NCI-H460 (cell line): ENCODE results near the gene SGTA. TPM values are rescaled to one million over a fixed set of nuclear protein-coding genes. Genes with fewer than 3 reads are reported as not detected.
A peak's percentile ranks its signal among the peaks of the same experiment; 100 is the strongest.

Source experiments
- DNase-seq: peaks from one replicate; pipeline ENCODE4 v3.0.0-alpha.2; 2016; ENCODE audit warnings: low read depth; ENCODE audit errors: extremely low read depth
- total RNA-seq: library from RNA; depleted of rRNA; stranded (reverse); fragments of >200 nt; shearing (Covaris generic); gene quantifications from 2 replicates; pipeline ENCODE4 v1.2.3, GENCODE V29; 2014

SGTA gene
- total RNA-seq, 1 experiment from 2014 or later: 42.5 TPM

DNA sequence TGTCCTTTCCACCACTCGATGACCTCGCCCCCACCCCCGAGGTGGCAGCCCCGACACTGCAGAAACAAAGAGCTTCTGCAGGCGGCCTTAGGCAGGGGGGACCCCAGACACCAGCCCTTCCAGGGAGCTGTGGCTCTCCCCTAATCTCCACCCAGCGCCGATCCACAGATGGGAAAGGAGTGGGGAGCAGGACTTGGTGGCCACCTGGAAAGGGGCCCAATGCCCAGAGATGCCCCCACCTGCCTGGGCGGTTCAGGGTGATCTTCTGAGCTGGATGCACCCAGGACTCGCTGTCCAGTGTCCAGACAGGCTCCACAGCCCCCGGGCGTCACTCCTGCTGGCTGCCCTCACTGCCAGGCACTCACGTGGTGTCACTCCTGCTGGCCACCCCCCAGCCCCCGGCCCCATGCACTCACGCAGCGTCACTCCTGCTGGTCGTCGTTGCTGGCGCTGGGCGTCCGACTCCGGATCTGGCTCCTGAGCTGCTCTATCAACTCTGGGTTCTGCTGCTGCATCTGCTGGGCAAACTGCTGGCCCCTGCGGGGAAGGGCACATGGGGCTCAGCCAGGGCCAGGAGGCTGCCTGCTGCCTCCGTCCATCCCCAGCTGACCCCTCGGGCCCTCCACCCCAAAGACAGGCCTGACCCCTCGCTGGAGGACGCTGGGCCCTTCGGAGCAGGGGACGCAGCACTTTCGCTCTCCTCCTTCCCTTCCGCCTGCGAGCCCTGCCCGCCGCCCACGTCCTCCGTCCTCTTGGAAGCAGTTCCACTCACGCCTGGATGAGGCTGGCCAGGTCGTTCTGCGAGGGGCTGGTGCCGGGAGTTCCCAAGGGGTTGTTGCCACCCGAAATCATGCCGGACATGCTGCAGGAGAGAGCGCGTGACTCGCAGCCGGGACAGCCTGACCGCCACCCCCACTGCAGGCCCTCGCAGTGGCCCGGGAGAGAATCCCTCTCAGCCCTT lies 25.9 kb downstream of the SGTA start:
- DNase-seq: no peak

DNA sequence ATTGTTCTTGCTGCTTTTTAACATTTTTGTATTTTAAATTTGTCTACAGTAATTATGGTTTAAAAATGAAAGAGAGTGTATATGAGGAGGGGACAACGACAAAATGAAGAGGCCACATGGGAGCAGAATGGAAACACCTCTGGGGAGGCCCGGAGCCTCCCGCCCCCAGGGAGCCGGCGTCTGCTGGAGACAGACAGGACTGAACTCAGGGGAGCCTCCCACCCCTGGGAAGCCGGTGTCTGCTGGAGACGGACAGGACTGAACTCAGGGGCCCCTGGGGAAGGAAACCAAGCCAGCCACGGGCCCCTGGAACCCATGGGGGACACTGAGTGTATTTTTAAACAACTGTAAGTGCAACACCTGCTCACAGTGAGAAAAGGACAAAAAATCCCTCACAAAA lies 26.6 kb downstream of the SGTA start:
- no peak for DNase-seq

DNA sequence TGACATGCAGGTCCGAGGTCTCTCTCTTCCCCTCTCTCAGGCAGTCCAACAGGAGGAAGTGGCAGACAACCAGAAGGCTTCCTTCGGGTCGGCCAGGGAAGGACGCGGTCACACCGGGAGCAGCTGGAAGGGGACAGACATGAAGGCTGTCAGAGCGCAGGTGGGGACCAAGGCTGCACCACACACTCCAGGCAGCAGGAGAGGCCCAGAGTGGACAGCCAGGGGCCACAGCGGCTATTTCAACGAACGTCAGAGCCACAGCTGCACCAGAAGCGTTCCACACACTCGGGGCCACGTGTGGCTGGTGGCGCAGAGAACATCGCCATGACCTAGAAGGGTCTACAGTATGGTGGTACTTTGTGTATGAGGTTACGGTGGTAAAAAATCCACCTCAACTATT lies 27.3 kb downstream of the SGTA start:
- DNase-seq: no peak

DNA sequence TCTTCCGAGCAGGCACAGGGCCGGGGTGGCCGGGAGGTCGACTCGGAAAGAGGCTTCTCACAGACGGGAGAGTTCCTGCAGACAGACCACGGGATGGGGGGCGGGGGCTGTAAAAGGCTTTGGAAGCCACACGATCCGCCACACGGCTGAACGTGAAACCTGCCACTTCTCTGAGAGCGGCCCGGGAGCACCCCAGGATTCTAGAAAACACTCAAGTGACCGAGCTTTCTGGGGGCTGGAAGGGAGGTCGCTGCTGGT lies 27.7 kb downstream of the SGTA start:
- no peak for DNase-seq

DNA sequence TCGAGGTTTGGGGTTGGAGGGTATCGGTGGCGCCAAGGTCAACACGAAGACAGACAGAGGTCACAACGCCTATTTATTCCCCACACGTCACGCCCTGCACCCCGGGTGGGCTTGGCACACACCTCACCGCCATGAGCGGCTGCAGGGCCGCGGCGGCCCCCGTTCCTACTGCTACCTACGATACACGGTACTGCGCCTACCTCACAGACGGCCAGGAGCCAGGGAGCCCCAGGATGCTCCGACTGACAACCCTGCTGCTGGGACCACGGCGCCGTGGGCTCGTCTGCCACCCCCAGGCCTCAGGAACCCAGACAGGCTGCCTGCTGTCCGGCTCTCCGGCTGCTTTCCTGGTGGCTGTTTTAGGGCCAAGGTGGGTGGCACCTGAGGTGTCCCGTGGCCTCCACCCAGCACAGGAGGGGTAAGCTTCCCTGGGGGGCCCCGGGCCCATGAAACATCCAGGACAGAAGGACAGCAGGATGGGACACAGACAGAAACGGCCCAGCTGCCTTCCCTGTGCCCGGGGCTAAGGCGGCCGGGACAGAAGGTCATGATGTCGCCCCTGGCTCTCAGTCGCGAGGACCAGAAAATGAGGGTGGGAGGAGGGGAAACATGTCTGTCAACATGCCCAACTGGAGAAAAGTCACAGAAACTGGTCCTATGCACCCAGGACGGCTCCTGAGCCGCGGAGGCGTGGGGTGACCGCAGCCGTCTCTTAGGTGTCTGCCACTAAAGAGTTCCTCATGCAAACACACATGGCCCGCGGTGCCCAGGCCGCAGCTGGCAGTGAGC lies 28.2 kb downstream of the SGTA start:
- no peak for DNase-seq

DNA sequence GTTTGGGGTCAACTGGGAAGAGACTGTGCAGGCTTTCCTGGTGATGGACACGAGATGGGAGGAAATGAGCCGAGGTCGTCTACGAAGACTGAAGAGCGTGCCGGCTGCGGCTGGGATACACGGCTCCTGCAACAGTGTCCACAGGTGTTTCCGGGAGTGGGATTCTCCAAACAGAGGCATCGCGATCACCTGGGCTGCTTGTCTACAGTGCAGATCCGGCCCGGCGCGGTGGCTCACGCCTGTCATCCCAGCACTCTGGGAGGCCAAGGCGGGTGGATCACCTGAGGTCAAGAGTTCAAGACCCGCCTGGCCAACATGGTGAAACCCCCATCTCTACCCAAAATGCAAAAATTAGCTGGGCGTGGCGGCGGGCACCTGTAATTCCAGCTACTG lies 31.6 kb downstream of the SGTA start:
- no peak for DNase-seq

DNA sequence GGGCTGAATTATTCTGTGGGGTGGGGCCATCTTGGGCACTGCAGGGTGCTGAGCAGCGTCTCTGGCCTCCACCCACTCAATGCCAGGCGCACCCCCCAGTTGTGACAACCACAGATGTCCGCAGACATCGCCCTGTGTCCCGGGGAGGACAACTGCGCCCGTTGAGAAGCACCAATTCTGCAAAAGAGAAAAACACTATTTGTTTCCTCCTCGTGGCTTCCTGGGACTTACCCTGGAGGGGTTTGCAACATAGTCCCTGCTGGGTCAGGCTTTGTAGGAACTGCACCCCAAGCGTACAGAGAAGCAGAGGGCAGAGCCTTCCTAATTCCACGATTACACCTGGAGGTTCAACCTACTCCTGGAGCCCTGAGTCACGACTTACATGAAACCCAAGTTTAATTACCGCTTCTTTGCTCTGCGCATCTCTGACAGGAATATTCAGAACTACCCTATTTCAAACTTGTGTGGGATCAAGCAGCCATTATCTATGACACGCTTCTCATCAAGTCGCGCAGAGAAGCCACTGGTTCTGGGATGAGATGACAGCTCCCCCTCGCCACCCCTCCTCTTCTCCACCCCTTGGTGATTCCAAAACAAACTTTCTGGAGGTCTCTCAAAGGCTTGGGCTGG lies 32.1 kb downstream of the SGTA start:
- DNase-seq: no peak

DNA sequence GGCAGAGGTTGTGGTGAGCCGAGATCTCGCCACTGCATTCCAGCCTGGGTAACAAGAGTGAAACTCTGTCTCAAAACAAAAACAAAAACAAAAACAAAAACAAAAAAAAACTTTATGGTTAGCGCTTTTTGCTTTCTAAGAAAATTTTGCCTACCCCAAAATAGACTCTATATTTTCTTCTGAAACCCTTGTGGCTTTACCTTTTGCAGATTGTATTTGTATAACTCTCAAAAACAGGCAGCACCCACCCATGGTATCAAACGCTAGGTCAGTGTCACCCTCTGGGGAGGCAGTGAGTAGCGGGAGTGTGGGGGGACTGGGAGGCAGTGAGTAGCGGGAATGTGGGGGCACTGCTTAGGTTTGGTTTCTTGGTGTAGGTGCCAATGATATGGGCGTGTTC lies 35.7 kb downstream of the SGTA start:
- DNase-seq: no peak

DNA sequence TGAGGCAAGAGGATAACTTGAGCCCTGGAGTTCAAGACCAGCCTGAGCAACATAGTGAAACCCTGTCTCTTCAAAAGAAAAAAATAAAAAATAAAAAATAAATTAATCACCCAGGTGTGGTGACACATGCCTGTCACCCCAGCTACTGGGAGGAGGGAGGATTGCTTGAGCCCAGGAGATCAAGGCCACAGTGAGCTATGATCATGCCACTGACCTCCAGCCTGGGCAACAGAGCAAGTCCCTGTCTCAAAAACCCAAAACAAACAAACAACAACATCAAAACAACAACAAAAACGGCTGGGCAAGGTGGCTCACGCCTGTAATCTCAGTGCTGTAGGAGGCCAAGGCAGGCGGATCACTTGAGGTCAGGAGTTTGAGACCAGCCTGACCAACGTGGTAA lies 39.0 kb downstream of the SGTA start:
- no peak for DNase-seq

DNA sequence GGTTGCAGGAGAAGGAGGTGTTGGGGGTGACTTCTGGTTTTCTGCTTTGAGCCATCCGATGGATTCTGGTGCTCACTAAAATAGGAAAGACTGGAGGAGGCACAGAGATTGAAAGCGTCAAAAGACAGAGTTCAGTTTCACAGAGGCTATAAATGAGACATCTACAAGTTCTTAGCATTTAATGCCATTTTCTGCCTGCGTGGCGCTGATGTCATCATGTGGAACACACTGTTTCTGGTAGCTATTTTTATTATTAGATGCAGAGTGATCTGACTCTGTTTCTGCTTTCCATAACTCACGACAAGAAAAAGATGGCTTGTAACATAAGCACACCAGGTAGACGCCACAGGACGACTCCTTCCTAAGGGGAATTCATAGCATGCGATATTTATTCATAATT lies 40.0 kb downstream of the SGTA start:
- no peak for DNase-seq

DNA sequence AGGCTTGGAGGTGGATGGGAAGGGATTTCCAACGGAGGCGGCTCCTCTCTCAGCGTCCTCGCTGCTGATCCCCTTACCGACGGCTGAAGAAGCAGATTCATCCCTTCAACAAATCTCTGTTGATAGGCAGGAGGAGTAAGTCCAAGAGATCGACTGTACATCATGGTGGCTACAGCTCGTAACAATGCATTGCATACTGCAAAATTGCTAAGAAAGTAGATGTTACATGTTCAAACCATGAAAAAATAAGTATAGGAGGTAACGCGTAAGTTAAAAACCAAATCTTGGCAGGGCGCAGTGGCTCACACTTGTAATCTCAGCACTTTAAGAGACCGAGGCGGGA lies 42.8 kb downstream of the SGTA start:
- DNase-seq: no peak

DNA sequence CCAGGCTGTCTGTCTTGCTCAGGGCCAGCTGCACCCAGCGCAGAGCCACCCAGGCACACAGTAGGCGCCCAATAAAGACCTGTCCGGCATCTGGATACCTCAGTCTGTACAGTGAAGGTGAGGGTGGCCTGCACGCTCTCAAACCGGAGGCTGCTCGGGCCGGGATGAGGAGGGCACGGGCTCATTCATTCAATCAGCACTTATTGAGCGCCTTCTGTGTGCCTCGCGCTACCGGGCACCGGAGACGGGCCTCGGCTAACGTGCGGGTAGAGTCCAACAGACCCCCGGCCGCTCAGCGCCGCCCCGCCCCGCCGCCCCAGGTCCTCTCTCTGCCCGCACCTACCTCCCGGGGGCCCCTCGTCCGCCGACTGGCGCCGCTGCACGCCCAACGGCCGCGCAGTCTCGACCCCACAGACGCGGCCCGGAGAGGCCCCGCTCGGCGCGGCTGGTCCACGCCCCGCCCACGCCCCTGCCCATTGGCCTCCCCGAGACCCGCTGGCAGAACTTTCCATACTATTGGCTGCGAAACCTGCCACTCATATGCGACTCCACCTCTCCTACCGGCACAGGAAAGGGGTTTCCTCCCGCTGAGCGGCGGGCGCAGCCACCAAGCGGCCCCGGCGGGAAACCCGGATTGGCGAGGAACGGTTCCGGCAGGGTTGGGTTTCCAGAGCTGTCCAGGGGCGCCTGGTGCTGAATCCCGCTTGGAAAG lies 43.3 kb downstream of the SGTA start, which contains the start of gene SLC39A3:
Gene SLC39A3, minus strand, starts transcription at position 416 of the 712 bp plus-strand sequence. CDS start 2,760 bp downstream, outside the sequence.
- DNase-seq: peak; percentile 97

DNA sequence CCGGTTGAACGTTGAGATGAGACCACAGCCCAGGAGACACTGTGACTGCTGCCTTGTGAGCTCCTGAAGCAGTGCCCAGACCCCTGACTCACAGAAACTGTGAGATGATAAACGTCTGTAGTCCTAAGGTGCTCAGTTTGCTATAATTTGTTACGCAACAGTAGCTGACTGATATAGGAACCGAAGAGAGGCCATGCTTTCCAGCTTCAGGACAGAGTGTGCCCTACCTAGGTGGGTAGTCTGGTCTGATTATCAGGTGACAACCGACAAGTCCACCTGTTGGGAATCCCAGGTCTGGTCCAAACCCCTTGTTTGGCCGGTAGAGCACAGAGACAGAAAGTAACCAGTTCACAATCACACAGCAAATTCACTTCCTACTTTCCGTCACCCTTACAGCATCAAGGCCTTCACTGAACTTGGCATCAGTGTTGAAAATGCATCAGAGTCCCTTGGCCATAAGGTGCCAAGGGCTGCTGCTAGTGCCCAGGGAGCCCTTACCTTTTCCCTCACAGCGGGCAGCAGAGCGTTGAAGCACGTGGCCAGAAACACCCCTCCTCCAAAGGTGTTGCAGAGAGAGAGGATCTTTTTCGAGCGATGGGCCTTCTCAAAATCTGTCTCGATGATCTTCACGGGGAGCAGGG lies 46.4 kb downstream of the SGTA start:
- DNase-seq: no peak

DNA sequence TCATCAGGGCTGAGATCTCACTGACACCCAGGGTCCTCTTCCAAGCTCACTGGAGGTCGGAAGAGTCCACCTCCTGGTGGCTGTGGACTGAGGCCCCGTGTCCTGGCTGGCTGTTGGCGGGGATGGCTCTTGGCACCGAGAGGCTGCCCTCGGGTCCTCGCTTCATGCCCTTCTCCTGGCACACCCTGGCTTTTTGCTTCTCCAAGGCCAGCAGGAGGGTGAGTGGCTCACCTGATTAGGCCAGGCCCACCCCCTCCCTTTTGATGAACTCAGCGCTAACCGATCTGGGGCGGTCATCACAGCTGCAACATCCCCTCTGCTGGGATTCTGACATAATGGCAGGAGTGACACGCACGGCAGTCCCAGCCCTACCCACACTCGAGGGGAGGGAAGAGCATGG lies 47.7 kb downstream of the SGTA start:
- DNase-seq: no peak

DNA sequence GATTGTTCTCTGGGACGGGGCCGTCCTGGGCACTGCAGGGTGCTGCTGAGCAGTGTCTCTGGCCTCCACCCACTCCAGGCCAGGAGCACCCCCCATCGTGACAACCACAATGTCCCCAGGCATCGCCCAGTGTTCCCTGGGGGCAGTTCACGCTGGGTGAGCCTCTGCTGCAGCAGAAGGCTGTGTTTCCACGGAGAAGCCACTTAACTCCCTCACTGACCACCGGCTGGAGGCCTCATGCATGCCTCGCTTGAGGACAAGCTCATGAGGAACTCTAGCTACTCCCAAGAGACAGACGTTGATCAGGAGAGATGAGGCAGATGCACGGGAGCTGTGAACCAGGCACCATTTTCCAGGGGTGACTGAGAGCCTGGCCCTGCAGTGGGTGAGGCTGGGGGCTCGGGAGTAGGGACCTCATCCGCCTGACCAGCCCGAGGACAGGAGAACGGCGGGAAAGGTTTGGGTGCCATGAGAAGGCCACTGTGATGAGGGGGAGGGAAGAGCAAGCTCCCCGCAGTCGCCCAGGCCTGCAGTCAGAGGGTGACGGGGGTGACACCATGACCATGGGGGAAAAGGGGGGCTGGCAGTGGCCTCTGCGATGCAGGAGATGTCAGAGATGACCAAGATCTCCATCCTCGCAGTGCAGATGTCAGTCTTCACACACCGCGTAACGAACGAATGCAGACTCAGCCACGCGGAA lies 48.3 kb downstream of the SGTA start:
- DNase-seq: no peak

DNA sequence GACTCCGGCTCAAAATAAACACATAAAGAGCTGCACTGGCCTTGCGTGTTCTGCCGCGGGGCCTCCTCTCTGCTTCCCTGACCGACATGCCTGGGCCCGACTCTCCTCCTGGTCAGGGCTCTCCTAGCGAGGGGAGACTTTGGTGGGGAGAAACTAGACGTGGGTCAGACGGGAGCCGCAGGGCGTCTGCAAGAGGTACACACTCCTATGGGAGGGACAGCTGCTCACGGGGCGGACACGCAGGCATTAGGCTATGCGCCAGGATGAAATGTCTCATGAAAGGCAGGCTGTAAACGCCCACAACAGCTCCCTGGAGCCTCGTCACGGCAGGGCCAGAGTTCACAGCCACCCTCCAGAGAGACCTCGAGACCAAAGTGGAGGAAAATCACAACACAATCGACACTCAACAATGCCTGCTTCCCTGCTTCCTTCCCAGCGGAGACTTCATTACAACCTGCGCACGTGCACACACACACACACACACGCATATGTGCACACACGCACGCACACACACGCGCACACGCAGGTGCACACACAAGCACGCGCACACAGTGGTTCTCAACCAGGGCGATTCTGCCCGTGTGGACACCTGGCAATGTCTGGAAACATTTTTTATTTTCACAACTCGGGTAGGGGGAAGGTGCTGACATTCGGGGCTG lies 49.0 kb downstream of the SGTA start:
- DNase-seq: no peak

DNA sequence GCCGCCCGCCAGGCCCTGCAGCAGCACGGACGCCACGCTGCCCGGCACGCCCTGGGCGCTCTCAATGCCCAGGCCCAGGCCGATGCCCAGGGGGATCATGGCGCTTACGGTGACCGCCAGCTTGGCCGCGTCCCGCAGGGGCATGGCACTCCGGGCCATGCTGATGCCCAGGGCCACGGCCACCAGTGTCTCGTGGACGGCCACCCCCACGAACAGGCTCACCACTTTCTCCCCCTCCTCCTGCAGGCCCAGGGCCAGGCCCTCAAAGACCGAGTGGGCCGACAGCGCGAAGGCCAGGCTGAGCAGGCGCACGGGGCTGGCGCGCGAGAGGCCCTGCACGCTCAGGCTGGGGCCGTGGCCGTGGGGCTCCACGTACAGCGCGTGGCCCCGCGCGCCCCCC lies 50.2 kb downstream of the SGTA start:
- no peak for DNase-seq

DNA sequence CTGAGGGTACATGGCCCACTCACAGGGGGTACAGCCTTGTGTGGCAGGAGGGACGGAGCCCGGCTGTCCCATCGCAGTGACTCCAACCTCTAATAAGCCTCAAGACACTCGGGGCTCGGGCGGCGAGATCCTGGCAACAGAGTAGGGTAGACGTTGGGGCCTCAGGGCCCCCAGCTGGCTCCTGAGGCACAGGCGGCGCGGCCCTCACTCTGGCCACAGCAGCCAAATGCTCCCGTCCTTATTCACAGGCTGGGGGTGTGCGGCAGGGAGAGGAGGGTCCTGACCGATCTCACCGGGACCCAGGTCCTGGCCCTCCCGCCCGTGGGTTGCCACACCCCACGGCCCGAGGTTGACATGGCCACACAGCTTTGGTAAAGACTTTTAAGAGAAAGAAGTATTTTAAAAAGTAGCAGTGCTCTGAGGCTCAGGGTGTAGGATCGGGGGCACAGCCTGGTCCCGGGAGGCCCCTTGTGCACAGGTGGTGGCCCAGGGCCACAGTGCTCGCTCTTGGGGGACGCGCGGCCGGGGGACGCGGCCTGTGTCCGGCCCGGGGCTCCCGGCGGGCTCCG lies 50.8 kb downstream of the SGTA start:
- no peak for DNase-seq
